HTERT RPE-1 (cell line): ENCODE measurements around the gene SLC9A8.

ENCODE experiments used
- in situ Hi-C: fragments of 300-500 bp; cut with MboI; formaldehyde crosslinking; loops from 4 replicates; pipeline ENCODE4 v1.14.3; 2020; ENCODE audit warnings: low sequenced_read_pairs

The SLC9A8 gene

GRCh38 chr20:49941456-49941855 lies 128.8 kb downstream of the SLC9A8 start:
- in situ Hi-C loops = no loop called here
